T-helper 2 cell (primary cell): Measurements from ENCODE around the gene PHLPP2.

Experiments
- DNase-seq, 5 experiments: peaks; one replicate each; pipeline versions ENCODE4 v3.0.0 to v3.0.0-alpha.2; 2012 to 2022

Gene PHLPP2

DNA sequence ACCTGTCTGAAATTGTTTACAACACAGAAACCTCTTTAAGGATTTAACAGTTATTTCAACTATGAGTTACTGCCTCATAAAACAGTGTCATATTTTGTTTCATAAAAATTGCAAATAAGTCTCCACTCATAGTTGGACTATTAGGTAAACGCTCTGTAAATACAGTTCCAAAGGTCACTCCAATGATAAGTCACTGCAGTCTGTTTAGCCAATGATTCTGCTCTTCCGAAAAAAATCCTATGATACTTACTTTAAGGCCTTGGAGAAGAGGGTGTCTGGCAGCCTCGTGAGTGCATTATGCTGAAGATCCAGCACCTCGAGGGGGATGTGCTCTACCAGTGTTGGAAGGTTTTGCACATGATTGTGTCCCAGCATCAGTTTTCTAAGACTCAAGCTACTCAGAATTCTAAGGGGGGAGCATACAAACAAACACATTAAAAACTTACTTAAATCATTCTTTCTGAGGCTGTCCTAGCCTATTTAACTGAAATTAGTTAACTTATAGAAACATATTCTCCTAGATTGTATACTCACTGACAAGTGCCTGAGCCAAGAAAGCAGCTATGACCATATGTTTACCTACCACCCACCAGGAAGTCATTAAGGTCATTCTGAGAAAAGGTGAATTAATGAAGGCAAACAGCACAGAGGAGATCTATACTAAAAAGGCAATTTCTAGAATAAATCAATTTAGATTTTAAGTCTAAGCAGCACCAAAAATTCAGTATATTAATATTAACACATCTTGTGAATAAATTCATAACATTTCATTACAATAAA lies 57.4 kb downstream of the PHLPP2 start:
- DNase-seq: no peak

- DNase-seq: no peak
These were observed 58.2 kb downstream of the PHLPP2 start for GRCh38 chr16:71666264-71666663.

DNA sequence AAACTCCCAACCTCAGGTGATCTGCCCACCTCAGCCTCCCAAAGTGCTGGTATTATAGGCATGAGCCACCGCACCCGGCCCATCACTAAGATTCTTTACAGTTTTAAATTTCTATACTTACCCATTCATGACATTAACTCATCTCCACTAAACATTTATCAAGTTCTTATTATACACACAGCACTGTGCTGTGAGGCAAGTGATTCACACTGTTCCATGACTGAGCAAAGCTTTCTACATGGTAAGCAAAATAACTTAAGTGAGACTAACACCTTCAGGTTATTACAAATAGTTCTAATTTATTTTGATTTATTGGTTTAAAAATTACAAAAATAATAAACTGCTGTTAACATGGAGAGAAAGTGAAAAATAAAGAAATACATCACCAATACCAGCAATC lies 65.0 kb downstream of the PHLPP2 start:
- no peak for DNase-seq

DNA sequence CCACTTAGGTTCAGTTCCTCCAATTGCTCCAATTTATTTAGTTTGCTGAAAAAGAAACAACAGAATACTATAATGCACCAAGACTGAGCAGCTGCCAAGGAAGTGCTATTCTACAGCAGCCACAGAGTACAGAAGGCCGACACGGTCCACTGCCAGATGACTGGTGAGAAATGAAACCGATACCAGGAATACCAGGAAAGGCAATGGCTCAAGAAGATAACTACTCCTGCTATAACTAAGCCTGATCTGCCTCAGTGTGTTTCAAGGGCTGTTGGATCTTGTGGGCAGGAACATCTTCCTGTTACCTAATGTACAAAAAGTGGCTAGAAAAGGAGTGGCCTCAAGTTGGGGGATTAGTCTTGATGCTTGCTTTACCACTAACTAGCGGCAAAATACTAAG lies 65.7 kb downstream of the PHLPP2 start:
- DNase-seq: no peak

DNA sequence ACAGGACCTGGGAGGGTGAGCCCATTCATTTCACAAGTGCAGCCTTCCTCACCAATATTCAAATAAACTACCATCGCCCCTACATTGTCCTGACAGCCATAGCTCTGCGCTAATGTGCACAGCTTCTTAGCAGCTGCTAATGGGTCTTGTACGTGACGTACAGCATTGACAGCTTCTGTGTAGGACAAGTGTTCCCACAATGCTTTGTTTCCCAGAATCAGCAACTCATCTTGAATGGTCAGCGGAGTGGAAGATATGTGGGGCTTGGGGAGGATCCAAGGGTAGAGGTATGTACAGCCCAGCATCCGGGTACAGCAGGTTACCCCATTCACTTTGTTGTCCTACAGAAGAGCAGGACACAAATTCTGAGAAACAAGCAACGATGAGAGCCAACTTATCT lies 74.8 kb downstream of the PHLPP2 start:
- DNase-seq: no peak

DNA sequence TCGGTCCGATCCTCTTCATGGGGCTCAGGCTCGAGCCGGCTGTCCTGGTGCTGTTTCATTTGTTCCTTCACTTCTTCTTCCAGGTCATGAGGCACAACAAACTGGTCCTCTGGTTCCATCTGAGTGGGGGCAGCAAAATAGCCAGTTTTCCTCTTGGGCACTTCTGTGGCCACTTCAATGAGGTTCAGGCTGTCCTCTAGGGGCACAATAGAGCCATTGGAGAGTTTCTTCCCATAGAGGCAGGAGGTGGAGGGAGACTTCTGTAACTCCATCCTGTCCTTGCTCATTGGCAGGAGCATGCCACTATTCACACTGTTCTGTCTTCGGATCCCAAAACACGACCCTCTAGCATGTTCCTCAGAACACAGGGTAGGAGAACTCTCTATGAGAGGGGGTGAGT lies 75.6 kb downstream of the PHLPP2 start:
- no peak for DNase-seq

GRCh38 chr16:71648162-71648561 lies 76.3 kb downstream of the PHLPP2 start:
- DNase-seq: no peak

- DNase-seq: no peak
These were observed 77.1 kb downstream of the PHLPP2 start for GRCh38 chr16:71647391-71647790.

GRCh38 chr16:71645450-71645849 lies 79.1 kb downstream of the PHLPP2 start:
- peak in 1 of 5 experiments; percentile 17 for DNase-seq

GRCh38 chr16:71637398-71637797 lies 87.1 kb downstream of the PHLPP2 start:
- no peak for DNase-seq

DNA sequence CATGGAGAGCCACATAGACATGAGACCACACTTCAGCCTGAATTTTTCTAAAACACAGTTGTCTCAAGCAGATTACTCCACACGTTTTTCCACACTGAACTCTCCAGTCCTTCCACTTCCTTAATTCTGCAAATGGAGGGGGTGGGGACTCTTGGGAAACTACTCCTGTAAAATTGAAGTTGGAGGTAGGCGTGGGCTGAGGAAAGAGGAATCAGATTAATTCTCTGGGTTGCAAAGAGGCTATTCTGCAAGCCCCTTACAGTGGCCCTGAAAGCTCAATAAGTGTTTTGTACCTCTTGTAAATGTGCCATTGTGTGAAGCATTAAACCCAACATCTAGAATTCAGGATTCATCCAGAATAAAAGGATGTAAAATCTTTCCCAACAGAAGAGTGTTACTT lies 88.9 kb downstream of the PHLPP2 start:
- no peak for DNase-seq

GRCh38 chr16:71631776-71632175 lies 92.7 kb downstream of the PHLPP2 start:
- no peak for DNase-seq

DNA sequence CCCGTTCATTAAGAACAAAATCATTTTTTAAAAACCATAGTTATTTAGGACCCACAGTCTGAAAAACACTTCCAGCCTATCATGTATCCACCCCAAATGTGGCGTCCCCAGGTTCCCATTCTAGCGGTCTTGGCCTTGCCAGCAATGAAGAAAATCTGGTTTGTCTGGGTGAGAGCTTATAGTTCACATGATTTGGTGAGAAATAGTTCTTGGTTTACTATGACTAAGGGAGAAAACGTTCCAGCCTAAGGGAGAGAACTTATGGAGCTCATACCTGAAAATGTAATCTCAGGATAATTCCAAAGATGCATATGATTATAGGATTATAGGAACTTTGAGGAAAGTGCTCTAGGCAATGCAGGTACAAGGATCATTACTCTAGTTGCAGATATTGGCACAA lies 93.7 kb downstream of the PHLPP2 start:
- DNase-seq: no peak

DNA sequence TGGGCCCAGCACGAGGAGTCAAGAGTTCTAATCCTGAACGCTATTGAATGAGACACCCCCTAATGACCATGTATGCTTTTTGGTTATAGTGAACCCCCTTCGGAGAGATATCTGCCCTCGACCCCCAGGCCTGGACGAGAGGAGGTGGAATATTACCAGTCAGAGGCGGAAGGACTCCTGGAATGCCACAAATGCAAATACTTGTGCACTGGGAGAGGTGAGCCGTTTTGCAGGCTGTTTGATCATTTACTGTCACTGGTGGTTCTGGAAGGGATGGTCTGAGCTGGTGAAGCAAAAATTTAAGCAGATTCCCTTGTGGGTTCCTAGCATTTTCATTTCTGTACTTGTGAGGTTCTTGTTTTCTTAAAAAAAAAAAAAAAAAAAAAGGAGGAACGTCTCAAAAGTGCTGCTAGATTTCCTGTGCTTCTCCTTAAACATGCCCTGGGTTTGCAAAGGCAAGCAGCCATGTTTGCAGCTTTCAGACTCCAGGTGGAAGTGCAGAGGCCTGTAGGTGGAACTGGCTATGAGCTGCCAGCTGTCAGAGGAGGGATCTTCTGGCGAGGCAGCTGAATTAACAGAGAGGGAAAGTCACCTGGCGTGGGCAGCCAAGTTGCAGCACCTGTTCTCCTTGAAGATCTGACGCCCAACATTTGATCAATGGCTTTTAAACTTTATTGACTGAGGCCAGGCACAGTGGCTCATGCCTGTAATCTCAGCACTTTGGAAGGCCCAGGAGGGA lies 95.1 kb downstream of the PHLPP2 start:
- no peak for DNase-seq

GRCh38 chr16:71628810-71629209 lies 95.7 kb downstream of the PHLPP2 start:
- no peak for DNase-seq

- DNase-seq: no peak
These were observed 96.7 kb downstream of the PHLPP2 start for GRCh38 chr16:71627731-71628181.

GRCh38 chr16:71626858-71627213 lies 97.7 kb downstream of the PHLPP2 start:
- no peak for DNase-seq

GRCh38 chr16:71626018-71626857 lies 98.3 kb downstream of the PHLPP2 start, which contains the start of gene MARVELD3:
MARVELD3 (plus strand) TSS chr16:71626184; CDS start chr16:71626230, 46 bp downstream.
- DNase-seq: peak in 1 of 5 experiments; percentile 14

DNA sequence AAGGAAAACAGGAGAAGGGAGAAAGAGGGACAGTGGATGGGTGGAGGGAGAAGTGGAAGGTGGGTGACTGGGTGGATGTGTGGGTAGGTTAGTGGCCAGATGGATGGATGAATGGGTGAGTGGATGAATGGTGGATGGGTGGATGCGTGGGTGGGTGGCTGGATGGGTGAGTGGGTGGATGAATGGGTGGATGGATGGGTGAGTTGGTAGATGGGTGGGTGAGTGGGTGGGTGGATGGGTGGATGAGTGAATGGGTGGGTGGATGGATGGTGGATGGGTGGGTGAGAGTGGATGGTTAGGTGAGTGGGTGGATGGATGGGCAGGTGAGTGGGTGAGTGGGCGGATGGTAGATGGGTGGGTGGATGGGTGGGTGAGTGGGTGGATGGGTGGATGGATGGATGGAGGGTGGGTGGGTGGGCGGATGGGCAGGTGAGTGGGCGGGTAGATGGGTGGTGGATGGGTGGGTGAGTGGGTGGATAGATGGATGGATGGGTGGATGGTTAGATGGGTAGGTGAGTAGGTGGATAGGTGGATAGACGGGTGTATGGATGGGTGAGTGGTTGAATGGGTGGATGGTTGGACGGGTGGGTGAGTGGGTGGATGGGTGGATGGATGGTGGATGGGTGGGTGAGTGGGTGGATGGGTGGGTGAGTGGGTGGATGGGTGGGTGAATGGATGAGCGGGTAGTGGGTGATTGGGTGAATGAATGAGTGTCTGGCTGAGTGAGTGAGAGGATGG lies 99.2 kb downstream of the PHLPP2 start:
- no peak for DNase-seq

DNA sequence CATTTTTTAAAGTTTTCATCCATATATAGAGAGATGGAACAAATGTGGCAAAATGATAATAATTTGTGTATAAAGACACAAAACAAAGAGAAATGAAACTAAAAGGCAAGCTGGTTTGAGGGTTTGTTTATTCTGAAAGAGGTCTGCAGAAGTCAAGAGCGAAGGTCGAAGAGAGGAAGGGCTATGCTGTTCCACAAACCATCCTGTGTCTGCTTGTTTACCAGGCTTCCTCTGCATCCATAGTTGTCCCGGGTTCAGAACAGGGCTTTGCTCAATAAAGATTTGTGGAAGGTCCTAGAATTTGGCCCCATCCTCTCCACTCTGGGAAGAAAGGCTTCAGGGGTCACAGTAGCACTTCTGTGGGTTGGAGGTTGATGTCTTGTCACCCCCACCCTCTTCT lies 100.9 kb downstream of the PHLPP2 start:
- DNase-seq: no peak

- peak in 1 of 5 experiments; percentile 38 for DNase-seq
These were observed 102.4 kb downstream of the PHLPP2 start for GRCh38 chr16:71622088-71622487.

- no peak for DNase-seq
These were observed 106.1 kb downstream of the PHLPP2 start for GRCh38 chr16:71618429-71618828.
